GM12892 (cell line): Measurements from ENCODE around the gene DENND5A.

Source experiments
- POLR2A ChIP-seq: IDR thresholded peaks from 2 replicates; pipeline ENCODE4 v1.6.1; 2011; ENCODE audit warnings: low read depth, low read length, control low read depth
- POLR2AphosphoS5 ChIP-seq: IDR thresholded peaks from 2 replicates; pipeline ENCODE4 v1.6.1; 2011; ENCODE audit warnings: low read depth, low read length, control low read depth
- TAF1 ChIP-seq: IDR thresholded peaks from 2 replicates; pipeline ENCODE4 v1.6.1; 2011; ENCODE audit warnings: low read depth, mild to moderate bottlenecking, control low read depth, low read length, borderline replicate concordance

DNA sequence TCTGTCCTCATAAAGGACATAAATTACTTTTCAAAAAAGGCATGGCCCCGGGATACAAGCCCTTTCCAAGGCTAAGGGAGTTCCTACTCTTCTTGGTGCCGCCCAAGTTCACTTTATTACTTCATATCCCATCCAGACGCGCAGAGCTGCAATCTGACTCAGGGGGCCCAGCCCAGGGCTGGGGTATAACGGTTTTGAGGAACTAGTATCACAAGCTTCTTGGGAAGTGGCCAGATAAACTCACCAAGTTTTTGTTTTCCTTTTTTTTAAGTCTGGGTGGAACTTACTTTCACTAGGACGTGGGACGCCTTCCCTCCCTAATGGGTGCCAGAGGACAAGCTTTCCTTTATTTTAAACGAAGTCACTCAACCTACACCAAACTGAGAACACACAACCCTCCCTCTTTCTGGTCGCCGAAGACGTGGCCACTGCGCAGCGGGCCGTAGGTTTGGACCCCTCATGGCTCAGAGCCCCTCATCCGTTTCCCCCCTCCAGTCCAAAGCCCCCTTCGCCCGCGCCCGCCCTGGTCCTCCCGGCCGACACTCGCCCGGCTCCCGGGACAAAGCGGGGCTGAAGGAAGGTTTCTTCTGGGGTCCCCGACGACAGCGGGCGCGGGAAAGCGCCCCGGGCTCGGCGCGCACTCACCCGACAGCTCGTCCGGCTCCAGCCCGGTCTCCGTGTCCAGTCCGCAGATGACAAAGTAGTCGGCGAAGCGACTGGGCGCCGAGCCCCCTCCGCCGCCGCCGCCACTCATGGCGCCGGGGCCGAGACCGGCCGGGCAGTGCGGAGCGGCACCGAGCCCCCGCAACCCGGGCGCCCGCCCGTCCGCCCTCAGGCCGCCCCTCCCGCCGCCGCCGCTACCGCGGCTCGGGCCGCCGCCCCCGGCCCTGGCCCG, 587 bp downstream of the DENND5A start:
- TF ChIP-seq POLR2AphosphoS5 (no peak), TAF1 (no peak), POLR2A (0 out of 2 replicates have a peak, but pooled peaks have one; percentile 5)
